Measurements from ENCODE around the gene TSPAN14. TPM values are rescaled to one million over a fixed set of nuclear protein-coding genes. Genes with fewer than 3 reads are reported as not detected.

Gene TSPAN14
- total RNA-seq, 3 donors from 2014 or later, result 52.8 to 76.8 (median 74.8) TPM

- TF ChIP-seq CTCF (IDR thresholded peaks at IDR 0.05), result no peak
- no peak for TF ChIP-seq POLR2A (IDR thresholded peaks at IDR 0.05)
- TF ChIP-seq POLR2AphosphoS5 (IDR thresholded peaks at IDR 0.05), result no peak
- intact Hi-C loops (cut with DNase I; ENCODE audit: low total_unique reads), result no loop called here
- Histone ChIP-seq H3K4me1 (peaks cover 39 to 86% of the 10 kb centered on the region in 2 donors), H3K9me3 (no peaks in the 10 kb centered on the region), H3K4me3 (peak overlapping the region in 2 of 3 donors; percentile 20 to 57), H3K36me3 (no peaks in the 10 kb centered on the region), H3K27me3 (no peaks in the 10 kb centered on the region), H3K27ac (peak overlapping the region; percentile 92 to 94)
- DNase-seq (ENCODE audit: low spot score in 2 of 2), result no peak
These were observed 11.9 kb downstream of the TSPAN14 start for GRCh38 chr10:80465839-80466590.

- no peak overlapping the region for H3K4me3 ChIP-seq
These were observed 12.7 kb downstream of the TSPAN14 start for GRCh38 chr10:80466724-80467326.

GRCh38 chr10:80468002-80468401 is 13.9 kb downstream of the TSPAN14 start:
- Histone ChIP-seq H3K9me3 (no peaks in the 10 kb centered on the region), H3K27ac (peak overlapping the region; percentile 92 to 94), H3K27me3 (no peaks in the 10 kb centered on the region), H3K4me3 (peak overlapping the region in 2 of 3 donors; percentile 29 to 35), H3K36me3 (no peaks in the 10 kb centered on the region), H3K4me1 (peaks cover 29 to 67% of the 10 kb centered on the region in 2 donors)
- intact Hi-C loops (cut with DNase I; ENCODE audit: low total_unique reads), result no loop called here
- DNase-seq (ENCODE audit: low spot score in 2 of 2), result peak in 1 of 2 donors; percentile 74
- TF ChIP-seq POLR2A (IDR thresholded peaks at IDR 0.05) (no peak), POLR2AphosphoS5 (IDR thresholded peaks at IDR 0.05) (peak; percentile 57 to 64 (median 59))

More at GRCh38 chr10:80466724-80467326, 12.7 kb downstream of the TSPAN14 start:
- H3K4me1 ChIP-seq, result peaks cover 33 to 78% of the 10 kb centered on the region in 2 donors
- intact Hi-C loops (cut with DNase I; ENCODE audit: low total_unique reads), result no loop called here
- DNase-seq (ENCODE audit: low spot score in 2 of 2), result no peak
- H3K27ac ChIP-seq, result peak overlapping the region; percentile 92 to 94
- no peaks in the 10 kb centered on the region for H3K9me3 ChIP-seq
- no peaks in the 10 kb centered on the region for H3K36me3 ChIP-seq
- no peaks in the 10 kb centered on the region for H3K27me3 ChIP-seq
- TF ChIP-seq POLR2AphosphoS5 (IDR thresholded peaks at IDR 0.05) (no peak), POLR2A (IDR thresholded peaks at IDR 0.05) (no peak), CTCF (IDR thresholded peaks at IDR 0.05) (no peak)

DNA sequence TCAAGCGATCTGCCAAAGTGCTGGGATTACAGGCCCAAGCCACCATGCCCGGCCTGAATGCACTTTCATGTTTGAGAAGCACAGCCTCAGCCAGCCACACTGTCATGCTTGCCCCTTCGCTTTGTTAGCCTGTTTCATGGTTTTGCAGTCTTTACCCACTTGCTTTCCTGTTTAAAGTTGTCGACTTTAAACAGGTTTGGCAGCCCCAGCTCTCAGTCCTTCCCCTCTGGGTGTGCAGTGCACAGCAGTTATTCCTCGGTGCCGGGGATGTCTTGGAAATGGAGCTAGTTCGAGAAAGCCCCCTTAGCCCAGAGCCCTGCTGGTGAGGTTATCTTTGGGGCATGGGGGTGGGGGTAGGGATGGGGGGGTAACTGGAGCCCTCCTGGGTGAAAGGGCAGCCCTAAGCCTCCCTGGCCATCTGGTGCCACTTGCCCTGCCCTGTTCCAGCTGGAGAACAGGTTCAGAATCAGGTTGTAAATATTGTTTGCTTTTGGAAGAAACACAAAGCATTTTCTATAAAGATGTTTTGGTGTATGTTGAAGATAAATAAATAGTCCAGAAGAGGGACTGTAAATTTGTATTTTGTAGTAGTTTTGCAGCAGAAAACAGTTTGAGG is 14.8 kb downstream of the TSPAN14 start:
- no peak for DNase-seq (ENCODE audit: low spot score in 2 of 2)
- peak overlapping the region in 2 of 3 donors; percentile 6 to 18 for H3K4me3 ChIP-seq
- no peaks in the 10 kb centered on the region for H3K9me3 ChIP-seq
- TF ChIP-seq POLR2AphosphoS5 (IDR thresholded peaks at IDR 0.05), result no peak
- TF ChIP-seq CTCF (IDR thresholded peaks at IDR 0.05), result no peak
- no peak for TF ChIP-seq POLR2A (IDR thresholded peaks at IDR 0.05)
- H3K36me3 ChIP-seq, result no peaks in the 10 kb centered on the region
- peak overlapping the region; percentile 92 to 94 for H3K27ac ChIP-seq
- H3K4me1 ChIP-seq, result peaks cover 21 to 60% of the 10 kb centered on the region in 2 donors
- no peaks in the 10 kb centered on the region for H3K27me3 ChIP-seq
- intact Hi-C loops (cut with DNase I; ENCODE audit: low total_unique reads), result no loop called here

- intact Hi-C loops (cut with DNase I; ENCODE audit: low total_unique reads), result no loop called here
- Histone ChIP-seq H3K4me1 (peaks cover 11 to 53% of the 10 kb centered on the region in 2 donors), H3K4me3 (no peak overlapping the region)
These were observed 16.2 kb downstream of the TSPAN14 start for GRCh38 chr10:80470266-80470665.

More at GRCh38 chr10:80470266-80470665, 16.2 kb downstream of the TSPAN14 start:
- DNase-seq (ENCODE audit: low spot score in 2 of 2), result no peak
- H3K27me3 ChIP-seq, result no peaks in the 10 kb centered on the region
- no peaks in the 10 kb centered on the region for H3K36me3 ChIP-seq
- TF ChIP-seq POLR2AphosphoS5 (IDR thresholded peaks at IDR 0.05), result no peak
- TF ChIP-seq CTCF (IDR thresholded peaks at IDR 0.05), result no peak
- no peak for TF ChIP-seq POLR2A (IDR thresholded peaks at IDR 0.05)
- no peaks in the 10 kb centered on the region for H3K9me3 ChIP-seq
- H3K27ac ChIP-seq, result peak overlapping the region; percentile 57 to 65
